HepG2 (cell line): Measurements from ENCODE around the gene DYRK1B. TPM values are rescaled to one million over a fixed set of nuclear protein-coding genes. Genes with fewer than 3 reads are reported as not detected.

Experiments
- AGO2 ChIP-seq: fragments of 200-400 bp; formaldehyde crosslinking; optimal IDR thresholded peaks from 2 replicates; pipeline ENCODE3; 2017; ENCODE audit warnings: mild to moderate bottlenecking, low read depth, low read length, moderate library complexity
- ARID2 ChIP-seq: sonication (generic); formaldehyde crosslinking; IDR thresholded peaks from 2 replicates; pipeline ENCODE4 v1.8.1; 2022; ENCODE audit warnings: mild to moderate bottlenecking, missing genetic modification reagents, borderline replicate concordance
- FOSL1 ChIP-seq: sonication (generic); formaldehyde crosslinking; IDR thresholded peaks from 2 replicates; pipeline ENCODE4 v1.9.0; 2021; ENCODE audit warnings: missing genetic modification reagents, borderline replicate concordance
- KAT8 ChIP-seq: IDR thresholded peaks from 2 replicates; pipeline ENCODE4 v1.6.1; 2016; ENCODE audit warnings: missing genetic modification reagents, missing compliant biosample characterization
- NFE2L1 ChIP-seq: sonication (generic); formaldehyde crosslinking; IDR thresholded peaks from 2 replicates; pipeline ENCODE4 v1.4.0; 2020; ENCODE audit warnings: missing genetic modification reagents, mild to moderate bottlenecking, borderline replicate concordance
- NFIB ChIP-seq: sonication (generic); formaldehyde crosslinking; IDR thresholded peaks from 2 replicates; pipeline ENCODE4 v1.9.0; 2021; ENCODE audit warnings: missing genetic modification reagents, mild to moderate bottlenecking, borderline replicate concordance
- NFKB2 ChIP-seq: sonication (generic); formaldehyde crosslinking; IDR thresholded peaks from 2 replicates; pipeline ENCODE4 v1.4.0; 2020; ENCODE audit warnings: missing genetic modification reagents, borderline replicate concordance
- PHB2 ChIP-seq: fragments of 450-650 bp; IDR thresholded peaks from 2 replicates; pipeline ENCODE4 v1.6.1; 2018; ENCODE audit not compliant: partially characterized antibody
- REXO4 ChIP-seq: sonication (generic); formaldehyde crosslinking; IDR thresholded peaks from 2 replicates; pipeline ENCODE4 v1.8.0; 2022; ENCODE audit warnings: missing genetic modification reagents, mild to moderate bottlenecking, borderline replicate concordance
- SKI ChIP-seq: fragments of 450-650 bp; IDR thresholded peaks from one replicate; pipeline ENCODE4 v1.6.1; 2018; ENCODE audit warnings: mild to moderate bottlenecking; ENCODE audit not compliant: partially characterized antibody
- SP2 ChIP-seq: sonication (generic); formaldehyde crosslinking; IDR thresholded peaks from 2 replicates; pipeline ENCODE4 v1.5.1; 2020; ENCODE audit warnings: mild to moderate bottlenecking, missing genetic modification reagents
- ZNF274 ChIP-seq: sonication (generic); formaldehyde crosslinking; IDR thresholded peaks from 2 replicates; pipeline ENCODE4 v1.5.1; 2020; ENCODE audit warnings: mild to moderate bottlenecking, missing genetic modification reagents
- ZNF33B ChIP-seq: sonication (generic); formaldehyde crosslinking; IDR thresholded peaks from 2 replicates; pipeline ENCODE4 v1.5.1; 2020; ENCODE audit warnings: mild to moderate bottlenecking, missing genetic modification reagents
- ZNF343 ChIP-seq: sonication (generic); formaldehyde crosslinking; IDR thresholded peaks from 2 replicates; pipeline ENCODE4 v1.4.0; 2020; ENCODE audit warnings: mild to moderate bottlenecking, missing genetic modification reagents
- ZNF354B ChIP-seq: sonication (generic); formaldehyde crosslinking; IDR thresholded peaks from 2 replicates; pipeline ENCODE4 v1.8.0; 2022; ENCODE audit warnings: mild to moderate bottlenecking, missing genetic modification reagents
- polyA plus RNA-seq, 8 experiments: library from polyadenylated mRNA; depleted of rRNA in 3 of 8; stranded (reverse) in 7 of 8; unstranded in 1 of 8; fragments of >200 nt; fragmentation: Illumina TruSeq in 4 of 8; extraction: Trizol in 4 of 8; gene quantifications; 2 replicates each; pipeline versions ENCODE4 v1.2.1 to v1.2.3, GENCODE V29; 2011 to 2016; ENCODE audit warnings: low read depth in 4 of 8, missing spikeins in 1 of 8, mixed read lengths in 1 of 8; ENCODE audit not compliant: insufficient read depth in 1 of 8
- total RNA-seq, 5 experiments: library from RNA; depleted of rRNA; stranded (reverse); fragments of >200 nt; fragmentation: Illumina TruSeq; extraction: Trizol; gene quantifications; 2 replicates each; pipeline ENCODE4 v1.2.3, GENCODE V29; 2016; ENCODE audit warnings: low read depth in 1 of 5
- TF ChIP-seq, protein P1 (sequence below): sonication (generic); formaldehyde crosslinking; IDR thresholded peaks from 2 replicates; pipeline ENCODE4 v1.5.0; 2020; ENCODE audit warnings: mild to moderate bottlenecking, missing genetic modification reagents
- TF ChIP-seq, protein P2 (sequence below): sonication (generic); formaldehyde crosslinking; IDR thresholded peaks from 2 replicates; pipeline ENCODE4 v1.4.0; 2020; ENCODE audit warnings: missing genetic modification reagents
- TF ChIP-seq, protein P3 (sequence below): sonication (generic); formaldehyde crosslinking; IDR thresholded peaks from 2 replicates; pipeline ENCODE4 v1.8.1; 2023; ENCODE audit warnings: mild to moderate bottlenecking, missing genetic modification reagents, borderline replicate concordance
- TF ChIP-seq, protein P4 (sequence below): sonication (generic); formaldehyde crosslinking; IDR thresholded peaks from 2 replicates; pipeline ENCODE4 v1.9.0; 2021; ENCODE audit warnings: missing genetic modification reagents, borderline replicate concordance
- TF ChIP-seq, protein P5 (sequence below): IDR thresholded peaks from 2 replicates; pipeline ENCODE4 v1.6.1; 2016; ENCODE audit warnings: control low read depth
- TF ChIP-seq, protein P6 (sequence below): IDR thresholded peaks from 2 replicates; pipeline ENCODE4 v1.6.1; 2016; ENCODE audit warnings: mild to moderate bottlenecking, missing biosample characterization, missing genetic modification reagents

DYRK1B gene
- total and polyA plus RNA-seq, 2 of the 13 experiments (the other 11 are each of a cell fraction or from before 2014, with no cell fraction given): 0.82 to 1.3 TPM

DNA sequence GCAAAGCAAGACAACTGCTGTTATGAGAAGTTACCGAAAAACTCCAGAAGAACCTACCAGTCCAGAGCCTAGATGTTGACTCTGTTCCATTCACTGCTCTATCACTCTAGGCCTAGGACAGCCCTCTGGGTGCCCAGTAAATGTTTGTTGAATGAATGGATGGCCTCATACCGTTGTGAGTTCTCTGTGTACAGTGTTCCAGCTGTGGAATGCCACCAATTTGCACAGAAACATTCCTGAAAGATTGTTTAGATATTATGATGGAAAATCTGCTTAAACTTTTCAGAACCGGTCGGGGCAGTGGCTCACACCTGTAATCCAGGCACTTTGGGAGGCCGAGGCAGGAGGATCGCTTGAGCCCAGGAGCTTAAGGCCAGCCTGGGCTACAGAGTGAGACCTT, 13.6 kb upstream of the DYRK1B start (continued):
- no peak for TF ChIP-seq ARID2 (CRISPR knock-in tag)
- no peak for TF ChIP-seq NFE2L1 (CRISPR knock-in tag)
- TF ChIP-seq AGO2: no peak
- TF ChIP-seq, protein P1, sequence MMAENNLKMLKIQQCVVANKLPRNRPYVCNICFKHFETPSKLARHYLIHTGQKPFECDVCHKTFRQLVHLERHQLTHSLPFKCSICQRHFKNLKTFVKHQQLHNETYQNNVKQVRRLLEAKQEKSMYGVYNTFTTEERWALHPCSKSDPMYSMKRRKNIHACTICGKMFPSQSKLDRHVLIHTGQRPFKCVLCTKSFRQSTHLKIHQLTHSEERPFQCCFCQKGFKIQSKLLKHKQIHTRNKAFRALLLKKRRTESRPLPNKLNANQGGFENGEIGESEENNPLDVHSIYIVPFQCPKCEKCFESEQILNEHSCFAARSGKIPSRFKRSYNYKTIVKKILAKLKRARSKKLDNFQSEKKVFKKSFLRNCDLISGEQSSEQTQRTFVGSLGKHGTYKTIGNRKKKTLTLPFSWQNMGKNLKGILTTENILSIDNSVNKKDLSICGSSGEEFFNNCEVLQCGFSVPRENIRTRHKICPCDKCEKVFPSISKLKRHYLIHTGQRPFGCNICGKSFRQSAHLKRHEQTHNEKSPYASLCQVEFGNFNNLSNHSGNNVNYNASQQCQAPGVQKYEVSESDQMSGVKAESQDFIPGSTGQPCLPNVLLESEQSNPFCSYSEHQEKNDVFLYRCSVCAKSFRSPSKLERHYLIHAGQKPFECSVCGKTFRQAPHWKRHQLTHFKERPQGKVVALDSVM: peak; percentile 80
- TF ChIP-seq ZNF274 (CRISPR knock-in tag): no peak
- TF ChIP-seq SP2 (CRISPR knock-in tag): no peak
- TF ChIP-seq, protein P2, sequence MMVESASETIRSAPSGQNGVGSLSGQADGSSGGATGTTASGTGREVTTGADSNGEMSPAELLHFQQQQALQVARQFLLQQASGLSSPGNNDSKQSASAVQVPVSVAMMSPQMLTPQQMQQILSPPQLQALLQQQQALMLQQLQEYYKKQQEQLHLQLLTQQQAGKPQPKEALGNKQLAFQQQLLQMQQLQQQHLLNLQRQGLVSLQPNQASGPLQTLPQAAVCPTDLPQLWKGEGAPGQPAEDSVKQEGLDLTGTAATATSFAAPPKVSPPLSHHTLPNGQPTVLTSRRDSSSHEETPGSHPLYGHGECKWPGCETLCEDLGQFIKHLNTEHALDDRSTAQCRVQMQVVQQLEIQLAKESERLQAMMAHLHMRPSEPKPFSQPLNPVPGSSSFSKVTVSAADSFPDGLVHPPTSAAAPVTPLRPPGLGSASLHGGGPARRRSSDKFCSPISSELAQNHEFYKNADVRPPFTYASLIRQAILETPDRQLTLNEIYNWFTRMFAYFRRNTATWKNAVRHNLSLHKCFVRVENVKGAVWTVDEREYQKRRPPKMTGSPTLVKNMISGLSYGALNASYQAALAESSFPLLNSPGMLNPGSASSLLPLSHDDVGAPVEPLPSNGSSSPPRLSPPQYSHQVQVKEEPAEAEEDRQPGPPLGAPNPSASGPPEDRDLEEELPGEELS (CRISPR knock-in tag): no peak
- TF ChIP-seq, protein P3, sequence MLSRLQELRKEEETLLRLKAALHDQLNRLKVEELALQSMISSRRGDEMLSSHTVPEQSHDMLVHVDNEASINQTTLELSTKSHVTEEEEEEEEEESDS (CRISPR knock-in tag): 0 out of 2 replicates have a peak, but pooled peaks have one; percentile 15
- TF ChIP-seq FOSL1 (CRISPR knock-in tag): no peak
- no peak for TF ChIP-seq NFIB (CRISPR knock-in tag)
- no peak for TF ChIP-seq ZNF354B (CRISPR knock-in tag)
- TF ChIP-seq, protein P4, sequence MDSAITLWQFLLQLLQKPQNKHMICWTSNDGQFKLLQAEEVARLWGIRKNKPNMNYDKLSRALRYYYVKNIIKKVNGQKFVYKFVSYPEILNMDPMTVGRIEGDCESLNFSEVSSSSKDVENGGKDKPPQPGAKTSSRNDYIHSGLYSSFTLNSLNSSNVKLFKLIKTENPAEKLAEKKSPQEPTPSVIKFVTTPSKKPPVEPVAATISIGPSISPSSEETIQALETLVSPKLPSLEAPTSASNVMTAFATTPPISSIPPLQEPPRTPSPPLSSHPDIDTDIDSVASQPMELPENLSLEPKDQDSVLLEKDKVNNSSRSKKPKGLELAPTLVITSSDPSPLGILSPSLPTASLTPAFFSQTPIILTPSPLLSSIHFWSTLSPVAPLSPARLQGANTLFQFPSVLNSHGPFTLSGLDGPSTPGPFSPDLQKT (CRISPR knock-in tag): no peak
- no peak for TF ChIP-seq KAT8 (CRISPR knock-in tag)
- TF ChIP-seq, protein P5, sequence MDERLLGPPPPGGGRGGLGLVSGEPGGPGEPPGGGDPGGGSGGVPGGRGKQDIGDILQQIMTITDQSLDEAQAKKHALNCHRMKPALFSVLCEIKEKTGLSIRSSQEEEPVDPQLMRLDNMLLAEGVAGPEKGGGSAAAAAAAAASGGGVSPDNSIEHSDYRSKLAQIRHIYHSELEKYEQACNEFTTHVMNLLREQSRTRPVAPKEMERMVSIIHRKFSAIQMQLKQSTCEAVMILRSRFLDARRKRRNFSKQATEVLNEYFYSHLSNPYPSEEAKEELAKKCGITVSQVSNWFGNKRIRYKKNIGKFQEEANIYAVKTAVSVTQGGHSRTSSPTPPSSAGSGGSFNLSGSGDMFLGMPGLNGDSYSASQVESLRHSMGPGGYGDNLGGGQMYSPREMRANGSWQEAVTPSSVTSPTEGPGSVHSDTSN: no peak
- TF ChIP-seq, protein P6, sequence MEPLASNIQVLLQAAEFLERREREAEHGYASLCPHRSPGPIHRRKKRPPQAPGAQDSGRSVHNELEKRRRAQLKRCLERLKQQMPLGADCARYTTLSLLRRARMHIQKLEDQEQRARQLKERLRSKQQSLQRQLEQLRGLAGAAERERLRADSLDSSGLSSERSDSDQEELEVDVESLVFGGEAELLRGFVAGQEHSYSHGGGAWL (CRISPR knock-in tag): no peak
- TF ChIP-seq PHB2: no peak
- TF ChIP-seq ZNF33B: no peak
- TF ChIP-seq ZNF343 (CRISPR knock-in tag): no peak
- TF ChIP-seq NFKB2: no peak
- TF ChIP-seq REXO4 (CRISPR knock-in tag): no peak
- TF ChIP-seq SKI: no peak
- TF ChIP-seq, all 625 proteins: peak for 14
